HG02623 (cell line): Measurements from ENCODE around the gene SLC35E2B.
"Not testable (repeated sequence)": the region's sequence is repeated elsewhere in the genome, so short reads cannot be mapped to it uniquely, and the experiment has no call there.

Experiments used
- ATAC-seq: cut with Tn5 transposase; IDR thresholded peaks from one replicate; pipeline ENCODE4 v1.9.1; 2021; ENCODE audit warnings: moderate library complexity; ENCODE audit not compliant: unreplicated experiment

SLC35E2B gene

DNA sequence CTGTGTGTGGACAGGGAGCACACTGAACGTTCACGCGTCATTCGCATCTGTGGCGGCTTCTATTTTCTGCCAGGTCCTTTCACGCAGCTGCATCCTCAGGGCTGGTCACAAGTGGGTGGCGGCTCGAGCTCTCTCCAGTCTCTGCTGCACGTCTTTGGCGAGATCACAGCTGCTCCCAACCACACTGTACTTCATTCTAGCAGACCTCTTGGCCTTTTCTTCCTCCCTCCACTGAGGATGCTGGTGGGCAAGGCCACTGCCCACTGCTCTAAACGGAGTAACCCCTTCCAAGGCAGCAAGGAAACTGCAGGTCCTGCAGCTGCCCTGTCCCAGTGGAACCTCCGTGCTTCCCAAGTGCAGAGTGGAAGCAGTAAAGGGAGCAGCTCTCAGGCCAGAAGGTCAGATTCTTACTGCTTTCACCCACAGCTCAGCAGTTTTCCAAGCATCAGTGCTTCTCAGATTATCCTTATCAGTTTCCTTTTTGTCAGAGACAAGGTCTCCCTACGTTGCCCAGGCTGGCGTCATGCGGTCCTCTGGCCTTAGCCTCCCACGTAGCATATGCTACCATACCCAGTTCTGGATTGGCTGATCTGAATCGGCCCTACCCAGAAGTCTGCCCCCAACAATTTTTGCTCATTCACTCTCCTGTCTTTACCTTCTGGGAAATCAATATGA is 44.9 kb downstream of the SLC35E2B start:
- ATAC-seq = not testable (repeated sequence)

DNA sequence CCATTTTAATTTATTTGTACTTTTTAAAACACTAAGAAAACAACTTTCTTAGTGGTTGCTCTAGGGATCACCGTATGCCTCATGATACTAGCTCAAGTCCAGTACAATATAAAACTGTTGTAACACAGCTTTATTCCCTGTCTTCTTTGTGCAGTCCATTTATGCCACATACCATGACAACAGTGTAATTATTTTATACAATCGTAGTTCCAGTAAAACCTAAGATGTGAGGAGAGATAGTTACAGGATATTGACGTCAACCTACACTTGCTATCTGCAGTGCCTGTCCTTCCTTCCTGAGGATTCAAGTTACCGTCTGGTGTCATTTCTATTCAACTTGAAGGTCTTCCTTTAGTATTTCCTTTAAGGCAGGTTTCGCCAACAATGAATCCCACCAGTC is 46.3 kb downstream of the SLC35E2B start:
- ATAC-seq = not testable (repeated sequence)

DNA sequence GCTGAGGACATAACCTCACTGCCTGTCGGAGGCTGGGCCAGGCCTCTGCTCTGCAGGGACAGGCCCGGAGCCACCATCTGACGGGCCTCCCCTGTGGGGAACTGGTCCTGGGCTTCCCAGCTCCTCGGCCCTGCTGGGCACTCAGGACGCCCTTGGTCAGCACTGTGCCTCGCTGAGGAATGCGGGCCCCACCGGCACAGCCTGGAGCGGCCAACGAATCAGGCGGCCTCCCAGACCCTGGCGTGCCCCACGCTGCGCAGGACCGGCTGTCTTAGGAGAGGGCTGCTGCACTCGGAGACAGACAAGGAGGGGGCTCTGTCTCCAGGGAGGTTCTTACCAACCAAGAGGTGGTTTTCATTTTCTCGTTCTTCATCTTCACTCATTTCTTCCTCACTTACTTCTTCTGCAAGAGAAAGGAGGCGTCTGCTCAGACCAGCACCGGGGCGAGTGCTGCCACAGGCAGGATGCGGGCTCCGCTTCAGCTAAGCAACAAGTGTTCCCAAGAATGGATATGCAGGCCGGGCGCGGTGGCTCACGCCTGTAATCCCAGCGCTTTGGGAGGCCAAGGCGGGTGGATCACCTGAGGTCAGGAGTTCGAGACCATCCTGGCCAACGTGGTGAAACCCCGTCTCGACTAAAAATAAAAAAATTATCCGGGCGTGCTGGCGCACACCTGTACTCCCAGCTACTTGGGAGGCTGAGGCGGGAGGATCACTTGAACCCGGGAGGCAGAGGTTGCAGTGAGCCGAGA is 51.7 kb downstream of the SLC35E2B start:
- not testable (repeated sequence) for ATAC-seq

DNA sequence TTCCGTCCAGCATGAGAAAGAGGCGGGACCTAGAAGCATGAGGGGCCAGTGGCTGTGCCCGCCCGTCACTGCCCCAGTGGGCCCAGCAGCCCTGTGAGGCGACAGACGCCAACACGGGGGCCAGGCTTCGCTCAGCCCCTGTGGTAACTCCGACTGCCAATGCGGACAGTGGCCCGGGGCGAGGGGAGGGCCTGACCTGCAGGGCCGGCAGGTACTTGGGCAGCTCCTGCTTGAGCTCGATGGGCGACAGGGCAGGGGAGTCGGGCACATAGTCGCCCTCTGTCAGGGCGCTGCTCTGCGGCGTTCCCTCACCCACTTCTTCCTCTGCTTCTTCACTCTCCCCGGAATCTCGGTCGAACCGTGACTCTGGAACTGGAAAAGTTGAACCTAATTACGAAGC is 52.5 kb downstream of the SLC35E2B start:
- ATAC-seq = not testable (repeated sequence)

DNA sequence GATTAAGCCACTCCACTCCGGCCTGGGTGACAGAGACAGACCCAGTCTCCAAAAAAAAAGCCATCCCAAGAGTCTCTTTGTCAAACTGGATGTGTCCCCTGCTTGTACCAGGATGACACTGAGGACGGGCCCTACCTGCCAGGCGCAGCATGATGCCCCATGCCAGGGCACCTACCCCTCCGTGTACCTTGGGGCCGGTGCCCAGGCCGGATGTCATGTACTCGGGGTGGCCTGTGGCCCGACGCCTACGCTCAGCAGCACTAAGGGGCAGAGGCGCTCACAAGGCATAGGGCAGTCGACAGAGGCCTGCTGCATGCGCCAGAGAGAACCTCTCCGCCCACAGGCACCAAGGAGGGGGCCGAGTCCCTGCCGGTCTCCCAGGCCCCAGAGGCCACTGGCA is 53.2 kb downstream of the SLC35E2B start:
- ATAC-seq = not testable (repeated sequence)

DNA sequence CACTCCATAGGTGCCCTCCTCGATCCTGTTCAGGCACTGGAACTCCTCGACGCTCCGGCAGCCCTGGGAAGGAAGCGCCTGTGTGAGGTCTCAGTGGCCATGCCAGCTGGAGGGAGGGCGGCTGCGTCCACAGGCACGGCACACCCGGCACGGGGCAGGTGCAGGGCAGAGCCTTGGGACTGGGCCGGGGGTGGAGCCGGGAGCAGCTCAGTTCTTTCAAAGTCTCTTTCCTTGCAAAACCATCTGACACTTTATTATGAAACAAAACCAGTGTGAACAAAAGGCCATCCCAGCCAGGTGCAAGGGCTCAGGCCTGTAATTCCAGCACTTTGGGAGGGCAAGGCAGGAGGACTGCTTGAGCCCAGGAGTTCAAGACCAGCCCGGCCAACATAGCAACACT is 54.1 kb downstream of the SLC35E2B start:
- ATAC-seq = not testable (repeated sequence)

DNA sequence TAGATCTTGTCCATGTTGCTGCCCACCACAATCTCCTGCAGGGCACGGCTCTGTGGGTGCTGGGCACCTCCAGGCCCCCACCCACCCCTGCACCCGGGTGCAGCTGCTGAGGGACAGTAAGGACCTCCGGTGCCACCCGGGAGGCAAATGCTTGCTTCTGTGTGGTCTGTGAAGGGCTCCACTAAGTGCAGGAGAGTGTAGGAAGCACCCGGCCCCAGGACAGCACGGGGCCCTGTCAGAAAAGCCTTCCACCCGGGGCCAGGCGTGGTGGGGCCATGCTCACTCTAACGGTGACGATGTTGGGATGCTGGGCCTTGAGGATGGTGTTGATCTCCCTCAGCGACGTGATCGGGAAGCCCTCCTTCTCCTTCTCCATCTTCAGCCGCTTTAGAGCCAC is 55.1 kb downstream of the SLC35E2B start:
- ATAC-seq = not testable (repeated sequence)

DNA sequence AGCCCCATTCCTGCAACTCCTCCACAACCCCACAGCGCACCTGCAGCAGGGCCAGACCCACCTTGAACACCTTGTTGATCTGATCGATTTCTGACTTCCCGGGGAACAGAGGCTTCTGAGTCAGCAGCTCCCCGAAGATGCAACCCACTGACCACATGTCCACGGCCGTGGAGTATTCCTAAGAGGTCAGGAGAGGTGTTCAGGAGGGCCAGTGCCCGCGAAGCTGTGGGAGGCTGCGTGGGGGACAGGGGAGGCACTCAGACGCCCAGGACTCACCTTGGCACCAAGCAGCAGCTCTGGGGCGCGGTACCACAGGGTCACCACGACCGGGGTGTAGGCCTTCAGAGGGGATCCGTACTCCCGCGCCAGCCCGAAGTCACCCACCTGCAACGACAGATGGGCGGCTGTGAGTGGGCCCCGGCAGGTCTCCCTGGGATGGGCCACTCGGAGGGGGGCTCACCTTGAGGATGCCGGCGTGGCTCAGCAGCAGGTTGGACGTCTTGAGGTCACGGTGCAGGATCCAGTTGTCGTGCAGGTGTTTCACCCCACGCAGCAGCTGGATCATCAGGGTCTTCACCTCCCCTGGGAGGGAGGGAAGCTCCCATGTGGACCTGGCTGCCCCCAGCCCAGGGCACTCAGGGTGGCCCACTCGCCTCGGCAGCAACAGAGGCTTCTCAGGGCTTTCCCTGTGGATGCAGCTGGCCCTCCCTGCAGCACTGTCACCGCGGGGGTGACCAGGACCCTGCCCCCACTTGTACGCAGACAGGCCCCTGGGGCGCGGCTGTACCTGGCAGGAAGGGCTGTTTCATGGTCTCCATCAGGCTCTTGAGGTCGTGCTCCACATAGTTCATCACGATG is 55.7 kb downstream of the SLC35E2B start:
- not testable (repeated sequence) for ATAC-seq

DNA sequence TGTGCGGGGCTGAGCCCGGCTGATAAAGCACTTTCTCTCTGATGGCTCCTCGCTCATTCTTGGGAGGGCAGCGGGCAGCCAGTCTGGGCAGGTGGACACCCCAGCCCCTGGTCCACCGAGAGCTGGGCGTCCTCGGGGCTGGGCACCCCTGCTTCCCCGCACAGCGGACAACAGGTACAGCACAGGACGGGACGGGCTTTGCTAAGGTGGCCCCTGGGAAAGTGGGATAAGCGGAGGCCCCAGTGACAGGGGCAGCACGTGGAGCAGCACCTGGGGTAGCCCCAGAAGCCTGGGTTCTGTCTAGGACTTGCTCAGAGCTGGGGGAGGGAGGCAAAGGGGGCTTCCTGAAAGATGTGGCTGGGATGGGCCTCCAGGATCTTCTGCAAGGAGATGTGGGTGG is 58.0 kb downstream of the SLC35E2B start:
- not testable (repeated sequence) for ATAC-seq

DNA sequence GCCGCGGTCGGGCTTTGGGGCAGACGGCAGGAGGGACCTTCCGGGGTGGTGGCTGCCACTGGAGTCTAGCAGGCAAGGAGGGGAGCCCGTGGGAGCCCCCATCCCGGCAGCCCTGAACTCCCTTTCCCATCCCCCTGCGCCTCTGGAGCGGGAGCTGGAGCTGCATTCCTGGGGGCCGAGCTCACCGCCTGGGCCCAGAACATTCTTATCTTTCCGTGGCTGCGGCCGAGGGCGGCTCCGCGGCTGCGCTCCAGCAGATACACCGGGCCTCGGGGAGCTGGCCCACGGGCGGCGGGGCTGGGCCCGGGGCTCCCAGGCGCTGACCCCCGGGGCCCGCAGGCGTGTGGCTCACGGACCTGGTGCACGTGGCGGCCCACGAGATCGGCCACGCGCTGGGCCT is 59.2 kb downstream of the SLC35E2B start:
- not testable (repeated sequence) for ATAC-seq

DNA sequence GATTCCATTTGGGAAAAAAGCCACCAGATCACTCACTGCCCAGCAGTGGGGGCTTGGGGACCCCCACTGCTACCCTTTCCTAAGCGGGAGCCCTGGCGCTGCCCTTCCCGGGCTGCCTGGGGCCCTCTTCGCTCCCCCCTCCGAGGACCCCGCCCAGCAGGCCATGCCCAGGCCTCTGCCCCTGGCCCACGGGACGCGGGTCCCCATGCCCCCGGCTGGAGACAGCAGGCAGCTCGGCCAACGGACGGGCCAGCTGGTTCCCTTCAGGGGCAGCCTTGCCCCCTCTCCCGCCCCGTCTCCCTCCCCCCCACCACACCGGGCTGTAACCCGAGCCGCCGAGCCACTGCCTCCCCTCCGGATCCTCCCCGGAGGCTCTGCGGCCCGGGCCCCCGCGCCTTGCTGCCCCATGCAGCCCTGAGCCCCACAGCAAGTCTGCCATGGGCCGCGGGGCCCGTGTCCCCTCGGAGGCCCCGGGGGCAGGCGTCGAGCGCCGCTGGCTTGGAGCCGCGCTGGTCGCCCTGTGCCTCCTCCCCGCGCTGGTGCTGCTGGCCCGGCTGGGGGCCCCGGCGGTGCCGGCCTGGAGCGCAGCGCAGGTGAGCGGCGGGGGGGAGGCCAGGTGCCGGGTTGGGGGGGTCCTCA is 60.7 kb downstream of the SLC35E2B start, which contains the start of gene MMP23B:
Gene MMP23B (plus strand): TSS at position 392 of the 639 bp plus-strand sequence. CDS start 46 bp downstream, at position 438.
- no peak for ATAC-seq

DNA sequence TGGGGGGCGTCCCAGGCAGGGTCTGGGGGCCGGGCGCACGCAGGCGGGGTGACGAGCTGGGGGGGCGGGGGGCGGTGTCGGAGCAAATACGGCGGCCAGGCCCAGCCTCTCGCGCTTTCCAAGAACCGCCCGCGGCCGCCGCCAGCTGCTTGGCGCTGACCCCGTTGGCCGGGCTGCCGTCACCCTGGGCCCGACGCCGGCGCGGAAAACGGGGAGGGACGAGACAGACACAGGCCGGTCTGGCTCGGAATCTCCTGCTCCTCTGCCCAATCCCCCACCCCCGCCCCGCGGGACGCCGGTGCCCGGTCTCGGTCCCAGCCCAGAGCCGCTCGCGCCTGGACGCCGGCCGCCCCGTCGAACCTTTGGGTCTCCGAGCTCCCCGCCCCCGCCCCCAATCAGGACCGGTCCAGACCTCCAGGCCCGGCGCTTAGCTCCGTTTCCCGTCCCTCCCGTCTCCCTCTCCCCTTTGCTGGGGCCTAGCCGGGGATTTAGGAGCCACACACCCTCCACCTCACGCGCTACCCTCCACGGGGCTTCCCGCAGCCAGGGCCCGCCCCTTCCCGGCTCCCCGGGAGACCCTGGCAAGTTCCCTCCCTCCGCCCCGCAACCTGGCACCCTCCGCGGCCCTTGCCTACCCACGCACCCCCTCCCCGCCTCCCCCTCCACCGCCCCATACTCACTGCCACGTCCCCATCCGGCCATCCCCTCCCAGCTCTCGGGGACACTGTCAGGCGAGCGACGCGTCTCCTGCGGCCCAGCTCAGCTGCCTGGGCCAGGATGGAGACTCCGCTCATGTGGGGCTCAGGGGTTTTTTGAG is 61.4 kb downstream of the SLC35E2B start:
- no peak for ATAC-seq

DNA sequence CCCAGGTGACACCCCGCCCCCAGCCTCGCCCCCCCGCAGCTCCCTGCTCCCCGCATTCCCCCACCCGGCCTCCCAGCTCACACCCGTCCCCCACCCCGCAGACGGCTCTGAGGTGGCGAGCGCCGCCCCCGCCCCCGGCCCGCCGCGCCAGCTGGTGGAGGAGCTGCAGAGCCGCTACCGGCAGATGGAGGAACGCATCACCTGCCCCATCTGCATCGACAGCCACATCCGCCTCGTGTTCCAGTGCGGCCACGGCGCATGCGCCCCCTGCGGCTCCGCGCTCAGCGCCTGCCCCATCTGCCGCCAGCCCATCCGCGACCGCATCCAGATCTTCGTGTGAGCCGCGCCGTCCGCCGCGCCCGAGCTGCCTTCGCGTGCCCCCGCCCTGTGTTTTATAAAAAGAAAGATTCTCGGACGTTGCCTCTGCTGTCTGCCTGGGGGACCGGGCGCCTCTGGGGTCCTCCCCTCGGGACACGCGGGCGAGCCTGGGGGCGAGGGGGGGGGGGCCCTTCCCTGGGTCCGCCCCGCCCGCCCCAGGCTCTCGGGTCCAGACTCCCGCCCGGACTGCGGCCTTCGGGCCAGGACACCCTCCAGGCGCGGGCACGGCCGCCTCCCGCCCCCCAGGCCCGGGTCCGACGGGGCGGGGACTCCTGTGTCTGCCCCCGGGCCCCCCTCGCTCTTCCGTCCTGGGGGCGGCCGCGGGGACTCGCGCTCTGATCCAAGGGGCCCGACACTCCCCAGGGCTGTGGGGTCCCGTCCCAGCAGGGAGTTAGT is 62.2 kb downstream of the SLC35E2B start:
- peak; percentile 50 for ATAC-seq

DNA sequence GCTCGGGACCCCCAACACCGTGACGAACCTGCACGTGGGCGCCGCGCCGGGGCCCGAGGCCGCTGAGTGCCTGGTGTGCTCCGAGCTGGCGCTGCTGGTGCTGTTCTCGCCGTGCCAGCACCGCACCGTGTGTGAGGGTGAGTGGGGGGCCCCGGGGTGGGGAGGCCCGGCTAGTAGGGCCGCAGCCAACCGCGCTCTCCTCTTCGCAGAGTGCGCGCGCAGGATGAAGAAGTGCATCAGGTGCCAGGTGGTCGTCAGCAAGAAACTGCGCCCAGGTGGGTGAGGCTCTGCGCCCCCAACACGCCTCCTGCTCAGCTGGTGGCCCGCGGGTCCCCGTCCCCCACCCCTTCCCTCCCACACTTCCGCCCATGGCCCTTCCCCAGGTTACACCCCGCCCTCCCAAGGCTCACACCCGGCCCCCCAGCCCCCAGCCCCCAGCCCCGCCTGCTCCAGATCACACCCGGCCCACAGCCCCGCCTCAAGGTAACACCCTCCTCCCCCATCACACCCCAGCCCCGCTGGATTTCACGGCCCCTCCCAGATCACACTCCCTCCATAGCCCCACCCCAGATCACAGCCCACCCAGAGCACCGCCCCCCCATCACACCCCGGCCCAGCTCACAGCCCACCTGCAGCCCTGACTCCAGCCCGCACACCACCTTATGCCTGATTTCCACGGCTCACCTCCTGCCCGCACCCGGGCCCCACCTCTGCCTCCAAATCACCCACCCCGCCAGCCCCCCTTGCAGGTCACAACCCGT is 63.0 kb downstream of the SLC35E2B start:
- ATAC-seq = no peak

DNA sequence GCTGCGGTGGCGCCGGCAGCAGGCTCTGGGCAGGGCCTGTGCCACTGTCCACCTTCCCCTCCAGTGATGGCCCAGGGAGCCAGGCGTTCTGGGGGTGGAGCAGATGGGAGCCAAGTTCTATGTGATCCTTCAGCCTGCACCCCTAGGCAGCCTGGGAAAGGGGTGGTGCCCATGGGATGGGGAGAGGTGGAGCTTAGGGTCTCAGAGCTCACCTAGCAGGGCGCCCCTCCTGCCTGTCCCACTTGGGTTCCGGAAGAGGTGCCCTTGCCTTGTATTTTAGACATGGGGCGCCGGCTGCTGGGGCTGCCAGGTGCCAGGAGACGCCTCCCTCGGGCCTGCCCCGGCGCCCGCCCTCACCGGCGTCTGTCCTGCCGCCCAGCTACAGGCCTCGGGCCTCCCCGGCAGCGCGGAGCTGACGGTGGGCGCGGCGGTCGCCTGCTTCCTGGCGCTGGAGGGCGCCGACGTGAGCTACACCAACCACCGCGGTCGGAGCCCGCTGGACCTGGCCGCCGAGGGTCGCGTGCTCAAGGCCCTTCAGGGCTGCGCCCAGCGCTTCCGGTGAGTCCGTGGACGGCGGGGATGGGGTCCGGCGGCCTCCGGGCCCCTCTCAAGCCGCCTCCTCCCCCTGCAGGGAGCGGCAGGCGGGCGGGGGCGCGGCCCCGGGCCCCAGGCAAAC is 63.7 kb downstream of the SLC35E2B start:
- no peak for ATAC-seq

DNA sequence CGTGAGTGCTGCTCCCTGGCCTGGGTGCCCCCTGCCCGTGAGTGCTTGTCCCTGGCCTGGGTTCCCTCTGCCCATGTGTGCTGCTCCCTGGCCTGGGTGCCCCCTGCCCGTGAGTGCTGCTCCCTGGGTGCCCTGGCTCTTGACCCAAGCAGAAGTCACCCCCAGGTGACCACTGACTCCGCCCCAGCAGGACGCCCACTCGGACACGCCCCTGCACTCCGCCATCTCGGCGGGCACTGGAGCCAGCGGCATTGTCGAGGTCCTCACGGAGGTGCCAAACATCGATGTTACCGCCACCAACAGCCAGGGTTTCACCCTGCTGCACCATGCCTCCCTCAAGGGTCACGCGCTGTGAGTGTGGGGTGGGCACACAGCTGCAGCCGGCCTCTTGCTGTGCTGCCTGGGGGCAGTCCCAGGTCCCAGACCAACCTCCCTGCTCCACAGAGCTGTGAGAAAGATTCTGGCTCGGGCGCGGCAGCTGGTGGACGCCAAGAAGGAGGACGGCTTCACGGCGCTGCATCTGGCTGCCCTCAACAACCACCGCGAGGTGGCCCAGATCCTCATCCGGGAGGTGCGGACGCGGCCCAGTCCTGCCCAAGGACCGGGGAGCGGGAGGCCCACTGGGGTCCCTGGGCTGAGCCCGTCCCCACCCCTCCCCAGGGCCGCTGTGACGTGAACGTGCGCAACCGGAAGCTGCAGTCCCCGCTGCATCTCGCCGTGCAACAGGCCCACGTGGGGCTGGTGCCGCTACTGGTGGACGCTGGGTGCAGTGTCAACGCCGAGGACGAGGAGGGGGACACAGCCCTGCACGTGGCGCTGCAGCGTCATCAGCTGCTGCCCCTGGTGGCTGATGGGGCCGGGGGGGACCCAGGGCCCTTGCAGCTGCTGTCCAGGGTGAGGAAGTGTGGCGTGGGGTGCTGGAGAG is 64.5 kb downstream of the SLC35E2B start:
- no peak for ATAC-seq

DNA sequence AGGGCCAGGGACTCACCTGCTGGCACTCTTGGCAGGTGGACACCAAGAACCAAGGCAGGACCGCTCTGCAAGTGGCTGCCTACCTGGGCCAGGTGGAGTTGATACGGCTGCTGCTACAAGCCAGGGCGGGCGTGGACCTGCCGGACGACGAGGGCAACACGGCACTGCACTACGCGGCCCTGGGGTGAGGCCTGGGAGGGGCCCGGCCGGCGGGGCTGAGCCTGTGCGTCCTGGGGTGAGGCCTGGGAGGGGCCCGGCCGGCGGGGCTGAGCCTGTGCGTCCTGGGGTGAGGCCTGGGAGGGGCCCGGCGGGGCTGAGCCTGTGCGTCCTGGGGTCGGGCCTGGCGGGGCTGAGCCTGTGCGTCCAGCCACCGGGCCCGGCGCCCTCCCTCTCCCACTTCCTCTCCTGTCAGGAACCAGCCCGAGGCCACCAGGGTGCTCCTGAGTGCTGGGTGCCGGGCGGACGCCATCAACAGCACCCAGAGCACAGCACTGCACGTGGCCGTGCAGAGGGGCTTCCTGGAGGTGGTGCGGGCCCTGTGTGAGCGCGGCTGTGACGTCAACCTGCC is 65.2 kb downstream of the SLC35E2B start:
- no peak for ATAC-seq
